HepG2 (cell line): ENCODE measurements around the gene RAE1. TPM values are rescaled to one million over a fixed set of nuclear protein-coding genes. Genes with fewer than 3 reads are reported as not detected.

Experiments
- ATAC-seq: fragments of 200-7000 bp; cut with Tn5 transposase; 3 replicates; pipeline ENCODE4 v1.9.1; 2020; ENCODE audit warnings: mild to moderate bottlenecking, moderate library complexity
- BruUV-seq: library from RNA; stranded (reverse); fragments of 400-500 nt; replicated peaks from 2 replicates; lab custom pipeline; 2021; lab: Mats Ljungman, UMichigan
- CTCF ChIA-PET: fragments of 300-600 bp; formaldehyde crosslinking; extraction: SDS; loops from one replicate; lab custom pipeline; 2021; ENCODE audit warnings: low total read pairs, inconsistent platforms, low intra/inter-chr PET ratio; lab: Yijun Ruan, JAX
- POLR2A ChIA-PET: fragments of 350-600 bp; sonication (Branson Sonifier 250); formaldehyde crosslinking; loops from one replicate; lab custom pipeline; 2020; ENCODE audit warnings: antibody characterized with exemption, inconsistent platforms; lab: Yijun Ruan, JAX
- DNase-seq: peaks from one replicate; pipeline ENCODE4 v3.0.0-alpha.2; 2015; ENCODE audit warnings: low spot score
- FAIRE-seq: peaks from 3 replicates; lab custom pipeline; 2011; peaks lifted over from hg19 to GRCh38; lab: Jason Lieb, UNC
- H2AFZ ChIP-seq: one replicate; pipeline ENCODE4 v1.6.1; 2011; ENCODE audit warnings: low read length, inconsistent platforms
- H3K27ac ChIP-seq: fragments of 300-600 bp; 3 replicates; pipeline ENCODE4 v1.8.0; 2011; ENCODE audit warnings: mixed run types, mild to moderate bottlenecking, mixed read lengths, low read length, inconsistent platforms; ENCODE audit not compliant: insufficient read depth; ENCODE audit errors: extremely low read length
- H3K27me3 ChIP-seq, 2 experiments: fragments of 200-600 bp in 1 of 2; 2 replicates in 1 of 2; 3 replicates in 1 of 2; pipeline versions ENCODE4 v1.6.0 to v1.8.0; 2011; ENCODE audit warnings: low read length in 2 of 2, mild to moderate bottlenecking in 2 of 2, moderate library complexity in 2 of 2, inconsistent platforms in 1 of 2; ENCODE audit not compliant: insufficient read depth in 2 of 2, control insufficient read depth in 1 of 2
- H3K36me3 ChIP-seq, 2 experiments: fragments of 200-600 bp in 1 of 2; replicated peaks in 1 of 2; 2 replicates in 1 of 2; 3 replicates in 1 of 2; pipeline versions ENCODE4 v1.5.1 to v1.8.0; 2011; ENCODE audit warnings: low read length in 2 of 2, inconsistent platforms in 1 of 2; ENCODE audit not compliant: insufficient read depth in 2 of 2, control insufficient read depth in 1 of 2
- H3K4me1 ChIP-seq: 2 replicates; pipeline ENCODE4 v1.5.1; 2012; ENCODE audit warnings: low read length, inconsistent platforms; ENCODE audit not compliant: insufficient read depth
- H3K4me2 ChIP-seq: 2 replicates; pipeline ENCODE4 v1.6.0; 2011; ENCODE audit warnings: low read depth, low read length, inconsistent platforms
- H3K4me3 ChIP-seq, 3 experiments: fragments of 200-600 bp in 1 of 3; sonication (generic), shearing (Covaris generic) in 1 of 3; replicated peaks in 1 of 3; 2 replicates each; pipeline ENCODE4 v1.5.1; 2011 to 2016; ENCODE audit warnings: low read length in 3 of 3, inconsistent platforms in 2 of 3, low read depth in 2 of 3, mild to moderate bottlenecking in 2 of 3, control low read depth in 1 of 3, mixed read lengths in 1 of 3; ENCODE audit not compliant: insufficient read depth in 1 of 3
- H3K79me2 ChIP-seq: one replicate; pipeline ENCODE4 v1.6.1; 2011; ENCODE audit warnings: low read length, inconsistent platforms; ENCODE audit not compliant: insufficient read depth
- H3K9ac ChIP-seq: 2 replicates; pipeline ENCODE4 v1.6.0; 2011; ENCODE audit warnings: mild to moderate bottlenecking, low read depth, low read length, inconsistent platforms; ENCODE audit not compliant: insufficient read depth
- H3K9me3 ChIP-seq: 2 replicates; pipeline ENCODE4 v1.5.1; 2012; ENCODE audit warnings: mild to moderate bottlenecking, low read length
- H4K20me1 ChIP-seq: 2 replicates; pipeline ENCODE4 v1.6.0; 2011; ENCODE audit warnings: inconsistent platforms, mild to moderate bottlenecking, low read length, moderate library complexity; ENCODE audit not compliant: insufficient read depth
- CCDC6 ChIP-seq: sonication (generic); formaldehyde crosslinking; IDR thresholded peaks from 2 replicates; pipeline ENCODE4 v1.8.1; 2022; ENCODE audit warnings: mild to moderate bottlenecking, missing genetic modification reagents, moderate library complexity
- GMEB1 ChIP-seq: sonication (generic); formaldehyde crosslinking; IDR thresholded peaks from 2 replicates; pipeline ENCODE4 v1.5.1; 2020; ENCODE audit warnings: missing genetic modification reagents, mild to moderate bottlenecking, borderline replicate concordance
- IKZF5 ChIP-seq: IDR thresholded peaks from 2 replicates; pipeline ENCODE4 v1.6.1; 2018; ENCODE audit warnings: missing genetic modification reagents, mild to moderate bottlenecking, missing compliant biosample characterization
- SIN3B ChIP-seq: fragments of 150-350 bp; IDR thresholded peaks from 2 replicates; pipeline ENCODE4 v1.6.1; 2014; ENCODE audit warnings: low read length
- ZBTB37 ChIP-seq: sonication (generic); formaldehyde crosslinking; IDR thresholded peaks from 2 replicates; pipeline ENCODE4 v1.4.0; 2020; ENCODE audit warnings: mild to moderate bottlenecking, missing genetic modification reagents
- ZBTB39 ChIP-seq: sonication (generic); formaldehyde crosslinking; IDR thresholded peaks from 2 replicates; pipeline ENCODE4 v1.5.0; 2020; ENCODE audit warnings: missing genetic modification reagents
- ZGPAT ChIP-seq: IDR thresholded peaks from 2 replicates; pipeline ENCODE4 v1.6.1; 2016; ENCODE audit warnings: mild to moderate bottlenecking
- ZHX1 ChIP-seq: sonication (generic); formaldehyde crosslinking; IDR thresholded peaks from 2 replicates; pipeline ENCODE4 v1.8.1; 2022; ENCODE audit warnings: low read depth, mild to moderate bottlenecking, missing genetic modification reagents
- ZNF567 ChIP-seq: sonication (generic); formaldehyde crosslinking; IDR thresholded peaks from 2 replicates; pipeline ENCODE4 v1.8.1; 2023; ENCODE audit warnings: mild to moderate bottlenecking, missing genetic modification reagents, borderline replicate concordance
- WGBS: methylation state at CpG from one replicate; pipeline ENCODE4 v1.1.6; 2017; ENCODE audit warnings: low lambda C conversion rate; 5-methylcytosine and 5-hydroxymethylcytosine counted together
- in situ Hi-C: cut with HindIII; loops from 2 replicates; pipeline ENCODE4 v1.10.0; 2017; ENCODE audit warnings: low pct_unique_long_range_greater_than_20kb; ENCODE audit not compliant: extremely low pct_ligation_motif_present
- intact Hi-C: fragments of 100-400 bp; cut with micrococcal nuclease; formaldehyde crosslinking; loops from one replicate; pipeline ENCODE4 v1.10.0; 2022; ENCODE audit not compliant: unreplicated experiment
- polyA plus RNA-seq, 8 experiments: library from polyadenylated mRNA; depleted of rRNA in 3 of 8; stranded (reverse) in 7 of 8; unstranded in 1 of 8; fragments of >200 nt; fragmentation: Illumina TruSeq in 4 of 8; extraction: Trizol in 4 of 8; gene quantifications; 2 replicates each; pipeline versions ENCODE4 v1.2.1 to v1.2.3, GENCODE V29; 2011 to 2016; ENCODE audit warnings: low read depth in 4 of 8, missing spikeins in 1 of 8, mixed read lengths in 1 of 8; ENCODE audit not compliant: insufficient read depth in 1 of 8
- total RNA-seq, 5 experiments: library from RNA; depleted of rRNA; stranded (reverse); fragments of >200 nt; fragmentation: Illumina TruSeq; extraction: Trizol; gene quantifications; 2 replicates each; pipeline ENCODE4 v1.2.3, GENCODE V29; 2016; ENCODE audit warnings: low read depth in 1 of 5

RAE1 gene
- total and polyA plus RNA-seq, 2 of the 13 experiments (the other 11 are each of a cell fraction or from before 2014, with no cell fraction given), result 36.1 to 72.9 TPM

GRCh38 chr20:57313230-57313629 is 37.8 kb upstream of the RAE1 start:
- Histone ChIP-seq H3K27ac (no peak overlapping the region), H4K20me1 (no peaks in the 10 kb centered on the region), H3K4me1 (no peaks in the 10 kb centered on the region), H3K4me3 (no peak overlapping the region), H3K4me2 (no peak overlapping the region), H3K9ac (no peak overlapping the region), H2AFZ (no peak overlapping the region), H3K27me3 (peaks cover 5 to 49% of the 10 kb centered on the region in 2 experiments; a peak in 4 of 5 replicates), H3K9me3 (no peaks in the 10 kb centered on the region), H3K36me3 (no peaks in the 10 kb centered on the region), H3K79me2 (no peaks in the 10 kb centered on the region)
- WGBS, result 1% methylated on average over 5 of the region's 5 CpGs
- POLR2A ChIA-PET, result no interaction called here
- in situ Hi-C loops (no loop called here), intact Hi-C loops (no loop called here)
- ATAC-seq (no peak), DNase-seq (no peak), FAIRE-seq (no peak)
- no TSS peak for BruUV-seq
- TF ChIP-seq ZHX1 (no peak), SIN3B (no peak), CCDC6 (CRISPR knock-in tag) (no peak), ZGPAT (no peak), GMEB1 (no peak), IKZF5 (no peak), ZNF567 (CRISPR knock-in tag) (no peak), ZBTB39 (CRISPR knock-in tag) (no peak), ZBTB37 (no peak)
- CTCF ChIA-PET, result no interaction called here
